Measurements from ENCODE around the gene DSP.

Gene DSP

GRCh38 chr6:7528565-7528964 is 12.9 kb upstream of the DSP start:
- Histone ChIP-seq H3K4me2 (ENCODE audit: low read depth, low read length) (no peak overlapping the region), H3K4me1 (ENCODE audit: low read length) (no peaks in the 10 kb centered on the region), H3K79me2 (ENCODE audit: low read length) (no peaks in the 10 kb centered on the region), H3K27me3 (replicated peaks; ENCODE audit: insufficient read depth, low read length) (no peaks in the 10 kb centered on the region), H3K9me2 (replicated peaks; ENCODE audit: insufficient read depth, low read length) (no peaks in the 10 kb centered on the region), H3K9me3 (replicated peaks; ENCODE audit: insufficient read depth, low read length) (no peaks in the 10 kb centered on the region), H4K20me1 (ENCODE audit: insufficient read depth, low read length) (no peaks in the 10 kb centered on the region), H3K27ac (ENCODE audit: low read length) (no peak overlapping the region), H3F3A (ENCODE audit: insufficient read depth, low read length) (no peaks in the 10 kb centered on the region), H3K4me3 (ENCODE audit: low read length) (no peak overlapping the region), H3K36me3 (replicated peaks; ENCODE audit: insufficient read depth, low read length) (no peaks in the 10 kb centered on the region), H2AFZ (ENCODE audit: low read length) (no peak overlapping the region), H3K9ac (ENCODE audit: low read length) (no peak overlapping the region)
- TF ChIP-seq EZH2phosphoT487 (IDR thresholded peaks at IDR 0.05; ENCODE audit: low read length) (no peak), EZH2 (optimal IDR thresholded peaks at IDR 0.05; ENCODE audit: low read depth, low read length) (no peak)
- DNase-seq = no peak

GRCh38 chr6:7529141-7529540 is 12.3 kb upstream of the DSP start:
- Histone ChIP-seq H3K4me3 (ENCODE audit: low read length) (no peak overlapping the region), H3K9me2 (replicated peaks; ENCODE audit: insufficient read depth, low read length) (no peaks in the 10 kb centered on the region), H3K27me3 (replicated peaks; ENCODE audit: insufficient read depth, low read length) (no peaks in the 10 kb centered on the region), H3K4me1 (ENCODE audit: low read length) (no peaks in the 10 kb centered on the region), H3K36me3 (replicated peaks; ENCODE audit: insufficient read depth, low read length) (no peaks in the 10 kb centered on the region), H3F3A (ENCODE audit: insufficient read depth, low read length) (no peaks in the 10 kb centered on the region), H3K4me2 (ENCODE audit: low read depth, low read length) (no peak overlapping the region), H2AFZ (ENCODE audit: low read length) (no peak overlapping the region), H4K20me1 (ENCODE audit: insufficient read depth, low read length) (no peaks in the 10 kb centered on the region), H3K27ac (ENCODE audit: low read length) (no peak overlapping the region), H3K9ac (ENCODE audit: low read length) (no peak overlapping the region), H3K79me2 (ENCODE audit: low read length) (no peaks in the 10 kb centered on the region), H3K9me3 (replicated peaks; ENCODE audit: insufficient read depth, low read length) (no peaks in the 10 kb centered on the region)
- no peak for DNase-seq
- TF ChIP-seq CTCF (IDR thresholded peaks at IDR 0.05; ENCODE audit: low read length) (no peak), EZH2 (optimal IDR thresholded peaks at IDR 0.05; ENCODE audit: low read depth, low read length) (no peak), EZH2phosphoT487 (IDR thresholded peaks at IDR 0.05; ENCODE audit: low read length) (no peak)

GRCh38 chr6:7532232-7532631 is 9.2 kb upstream of the DSP start:
- H3K79me2 ChIP-seq (ENCODE audit: low read length) = no peaks in the 10 kb centered on the region
- H3K27me3 ChIP-seq (replicated peaks; ENCODE audit: insufficient read depth, low read length) = no peaks in the 10 kb centered on the region
- TF ChIP-seq CTCF (IDR thresholded peaks at IDR 0.05; ENCODE audit: low read length) = no peak
- no peak for TF ChIP-seq EZH2 (optimal IDR thresholded peaks at IDR 0.05; ENCODE audit: low read depth, low read length)
- TF ChIP-seq EZH2phosphoT487 (IDR thresholded peaks at IDR 0.05; ENCODE audit: low read length) = no peak
- no peaks in the 10 kb centered on the region for H3K4me1 ChIP-seq (ENCODE audit: low read length)
- DNase-seq = no peak
- no peaks in the 10 kb centered on the region for H3K9me2 ChIP-seq (replicated peaks; ENCODE audit: insufficient read depth, low read length)
- no peak overlapping the region for H3K9ac ChIP-seq (ENCODE audit: low read length)
- no peak overlapping the region for H3K27ac ChIP-seq (ENCODE audit: low read length)
- H3K4me2 ChIP-seq (ENCODE audit: low read depth, low read length) = no peak overlapping the region
- H3F3A ChIP-seq (ENCODE audit: insufficient read depth, low read length) = no peaks in the 10 kb centered on the region
- no peaks in the 10 kb centered on the region for H3K36me3 ChIP-seq (replicated peaks; ENCODE audit: insufficient read depth, low read length)
- no peaks in the 10 kb centered on the region for H3K9me3 ChIP-seq (replicated peaks; ENCODE audit: insufficient read depth, low read length)
- no peak overlapping the region for H3K4me3 ChIP-seq (ENCODE audit: low read length)
- H2AFZ ChIP-seq (ENCODE audit: low read length) = no peak overlapping the region
- no peaks in the 10 kb centered on the region for H4K20me1 ChIP-seq (ENCODE audit: insufficient read depth, low read length)

- TF ChIP-seq EZH2phosphoT487 (IDR thresholded peaks at IDR 0.05; ENCODE audit: low read length) (no peak), CTCF (IDR thresholded peaks at IDR 0.05; ENCODE audit: low read length) (no peak), EZH2 (optimal IDR thresholded peaks at IDR 0.05; ENCODE audit: low read depth, low read length) (no peak)
- no peaks in the 10 kb centered on the region for H3K4me1 ChIP-seq (ENCODE audit: low read length)
- H3K9me3 ChIP-seq (replicated peaks; ENCODE audit: insufficient read depth, low read length) = no peaks in the 10 kb centered on the region
- H3K4me3 ChIP-seq (ENCODE audit: low read length) = no peak overlapping the region
- DNase-seq = no peak
- no peaks in the 10 kb centered on the region for H3K36me3 ChIP-seq (replicated peaks; ENCODE audit: insufficient read depth, low read length)
- H3K4me2 ChIP-seq (ENCODE audit: low read depth, low read length) = no peak overlapping the region
- H2AFZ ChIP-seq (ENCODE audit: low read length) = no peak overlapping the region
- no peaks in the 10 kb centered on the region for H3K9me2 ChIP-seq (replicated peaks; ENCODE audit: insufficient read depth, low read length)
- no peaks in the 10 kb centered on the region for H3F3A ChIP-seq (ENCODE audit: insufficient read depth, low read length)
- H3K27ac ChIP-seq (ENCODE audit: low read length) = no peak overlapping the region
- no peaks in the 10 kb centered on the region for H3K27me3 ChIP-seq (replicated peaks; ENCODE audit: insufficient read depth, low read length)
- H3K79me2 ChIP-seq (ENCODE audit: low read length) = no peaks in the 10 kb centered on the region
- no peak overlapping the region for H3K9ac ChIP-seq (ENCODE audit: low read length)
- H4K20me1 ChIP-seq (ENCODE audit: insufficient read depth, low read length) = no peaks in the 10 kb centered on the region
Measured at GRCh38 chr6:7532821-7533220, 8.7 kb upstream of the DSP start.

Data from MM.1S (cell line).